Measurements from ENCODE around the gene TMEM135.
A peak's percentile ranks its signal among the peaks of the same experiment; 100 is the strongest.
"Not testable (repeated sequence)": the region's sequence is repeated elsewhere in the genome, so short reads cannot be mapped to it uniquely, and the experiment has no call there.

TMEM135 gene

GRCh38 chr11:87143641-87144040 is 105.9 kb downstream of the TMEM135 start:
- no peak for DNase-seq

DNA sequence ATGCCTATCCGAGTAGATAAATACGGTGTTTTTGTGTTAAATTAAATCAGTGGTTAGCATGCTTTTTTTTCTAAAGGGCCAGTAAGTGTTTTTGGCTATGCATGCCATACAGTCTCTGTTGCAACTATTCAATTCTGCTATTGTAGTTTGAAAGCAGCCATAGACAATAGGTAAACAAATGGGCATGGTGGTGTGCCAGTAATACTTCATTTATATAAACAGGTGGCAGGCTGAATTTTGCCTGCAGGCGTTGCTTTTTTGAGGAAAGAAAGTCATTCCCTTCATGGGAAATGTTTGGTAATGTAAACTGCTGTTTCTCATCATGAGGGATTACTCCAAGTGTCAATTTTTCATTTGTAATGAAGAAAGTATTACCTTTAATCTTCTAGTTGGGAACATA is 106.5 kb downstream of the TMEM135 start:
- DNase-seq = no peak

- no peak for DNase-seq
Observed at GRCh38 chr11:87148749-87149148, 111.0 kb downstream of the TMEM135 start.

- not testable (repeated sequence) for DNase-seq
Observed at GRCh38 chr11:87149782-87150181, 112.0 kb downstream of the TMEM135 start.

GRCh38 chr11:87150936-87151335 is 113.2 kb downstream of the TMEM135 start:
- DNase-seq = no peak

- no peak for DNase-seq
Observed at GRCh38 chr11:87154246-87154645, 116.5 kb downstream of the TMEM135 start.

DNA sequence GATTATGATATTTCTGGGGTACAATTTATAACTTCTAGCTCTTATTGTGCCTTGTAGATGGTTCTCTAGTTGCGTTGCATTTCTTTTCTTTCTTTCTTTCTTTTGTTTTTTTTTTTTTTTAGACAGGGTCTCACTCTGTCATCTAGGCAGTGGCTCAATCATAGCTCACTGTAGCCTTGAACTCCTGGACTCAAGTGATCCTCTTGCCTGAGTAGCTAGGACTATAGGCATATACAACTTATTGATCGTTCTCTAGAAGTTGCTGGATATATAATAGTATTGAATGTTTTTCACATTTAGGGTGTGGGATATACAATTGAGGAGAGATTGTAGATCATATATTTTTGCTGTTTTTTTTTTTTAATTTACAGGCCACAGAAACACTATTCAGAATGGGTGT is 119.2 kb downstream of the TMEM135 start:
- no peak for DNase-seq

DNA sequence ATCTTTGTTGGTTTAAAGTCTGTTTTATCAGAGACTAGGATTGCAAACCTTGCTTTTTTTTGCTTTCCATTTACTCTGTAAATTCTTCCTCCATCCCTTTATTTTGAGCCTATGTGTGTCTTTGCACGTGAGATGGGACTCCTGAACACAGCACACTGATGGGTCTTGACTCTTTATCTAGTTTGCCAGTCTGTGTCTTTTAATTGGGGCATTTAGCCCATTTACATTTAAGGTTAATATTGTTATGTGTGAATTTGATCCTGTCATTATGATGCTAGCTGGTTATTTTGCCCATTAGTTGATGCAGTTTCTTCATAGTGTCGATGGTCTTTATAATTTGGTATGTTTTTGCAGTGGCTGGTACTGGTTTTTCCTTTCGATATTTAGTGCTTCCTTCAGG is 131.3 kb downstream of the TMEM135 start:
- not testable (repeated sequence) for DNase-seq

GRCh38 chr11:87173185-87174039 is 135.7 kb downstream of the TMEM135 start:
- peak; percentile 28 for DNase-seq

GRCh38 chr11:87174870-87175269 is 137.1 kb downstream of the TMEM135 start:
- no peak for DNase-seq

- DNase-seq = no peak
Observed at GRCh38 chr11:87176044-87176443, 138.3 kb downstream of the TMEM135 start.

GRCh38 chr11:87179621-87180020 is 141.9 kb downstream of the TMEM135 start:
- DNase-seq = no peak

GRCh38 chr11:87180742-87181141 is 143.0 kb downstream of the TMEM135 start:
- DNase-seq = no peak

- no peak for DNase-seq
Observed at GRCh38 chr11:87181143-87181542, 143.4 kb downstream of the TMEM135 start.

DNA sequence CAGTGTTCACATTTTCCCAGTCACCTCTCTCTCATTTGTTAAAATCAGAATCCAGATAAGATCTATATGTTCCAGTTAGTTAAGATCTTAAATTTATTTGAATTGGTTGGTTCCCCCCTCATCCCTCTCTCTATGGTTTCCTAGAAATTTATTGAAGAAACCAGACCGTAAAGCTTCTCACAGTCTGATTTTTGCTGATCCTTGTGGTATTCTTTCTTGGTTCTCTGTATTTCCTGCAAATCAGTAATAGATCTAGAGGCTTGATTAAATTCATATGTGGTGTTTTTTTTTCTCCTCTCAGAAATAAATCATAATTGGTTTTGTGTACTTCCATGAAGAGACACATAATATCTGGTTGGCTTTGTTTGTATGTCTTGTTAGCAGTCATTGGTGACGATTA is 147.5 kb downstream of the TMEM135 start:
- DNase-seq = no peak

DNA sequence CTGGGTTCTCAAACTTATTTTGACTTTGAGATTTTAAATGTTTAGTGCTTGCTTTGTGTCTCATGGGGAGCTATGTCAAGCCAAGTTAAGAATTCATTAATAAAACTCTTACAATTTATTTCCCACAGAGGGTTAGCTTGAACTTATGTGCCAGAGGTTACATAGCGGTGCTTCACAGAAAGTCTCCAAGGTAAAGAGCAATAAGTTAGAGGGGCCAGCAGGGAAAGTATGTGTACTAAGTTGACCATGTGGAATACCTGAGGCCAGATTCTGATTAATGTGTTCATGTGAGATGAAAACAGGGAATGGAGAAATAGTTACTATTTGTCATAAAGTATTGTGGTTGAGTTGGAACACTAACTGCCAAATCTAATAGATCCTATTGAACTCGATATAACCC is 149.3 kb downstream of the TMEM135 start:
- no peak for DNase-seq

DNA sequence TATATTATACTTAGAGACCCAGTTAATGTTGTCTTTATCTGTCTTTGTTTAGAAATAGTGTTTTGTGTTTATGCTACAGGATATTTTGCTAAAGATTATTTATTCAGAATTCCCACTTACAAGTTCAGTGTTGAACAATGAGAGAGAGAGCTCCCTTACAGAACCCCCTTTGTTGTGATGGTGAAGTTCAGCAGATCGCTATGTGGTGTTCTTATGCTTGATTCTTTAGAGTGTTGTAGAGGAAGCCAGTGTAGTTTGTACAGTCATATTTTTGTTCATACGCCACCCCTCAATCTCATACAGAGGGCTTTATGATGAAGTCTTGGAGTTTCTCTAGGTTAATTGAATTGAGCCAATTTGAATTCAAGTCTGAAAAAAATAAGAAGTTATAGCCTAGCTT is 150.2 kb downstream of the TMEM135 start:
- DNase-seq = no peak

- DNase-seq = not testable (repeated sequence)
Observed at GRCh38 chr11:87188396-87188795, 150.7 kb downstream of the TMEM135 start.

DNA sequence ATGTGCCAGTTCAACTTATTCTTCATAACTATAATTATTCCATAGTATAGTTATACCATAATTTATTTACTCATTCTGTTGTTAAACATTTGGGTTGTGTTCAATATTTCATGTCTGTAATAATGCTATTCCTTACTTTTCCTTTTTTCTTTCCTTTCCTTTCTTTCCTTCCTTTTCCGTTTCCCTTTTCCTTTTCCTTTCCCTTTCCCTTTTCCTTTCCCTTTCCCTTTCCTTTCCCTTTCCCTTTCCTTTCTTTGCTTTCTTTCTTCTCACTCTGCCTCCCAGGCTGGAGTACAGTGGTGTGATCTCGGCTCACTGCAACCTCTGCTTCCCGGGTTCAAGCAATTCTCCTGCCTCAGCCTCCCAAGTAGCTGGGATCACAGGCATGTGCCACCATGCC is 151.2 kb downstream of the TMEM135 start:
- not testable (repeated sequence) for DNase-seq

DNA sequence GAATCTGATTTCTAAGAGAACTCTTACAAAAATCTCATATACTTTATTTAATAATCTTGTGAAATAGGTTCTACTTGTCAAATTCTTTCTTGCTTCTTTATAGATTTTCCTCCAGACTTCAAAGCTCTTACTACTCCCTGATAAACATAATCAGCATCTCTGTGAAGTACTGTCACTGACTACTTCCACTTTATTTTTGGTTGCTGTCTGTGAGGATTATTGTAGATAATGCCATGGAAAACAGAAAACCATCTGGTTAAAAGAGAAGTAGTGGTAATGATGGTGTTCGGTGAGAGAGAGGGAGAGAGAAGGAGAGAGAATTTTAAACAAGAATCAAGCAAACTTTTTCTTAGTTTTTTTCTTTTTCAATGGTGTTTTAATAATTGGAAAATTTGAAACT is 152.3 kb downstream of the TMEM135 start:
- DNase-seq = no peak

- DNase-seq = no peak
Observed at GRCh38 chr11:87193756-87194470, 156.2 kb downstream of the TMEM135 start.

DNA sequence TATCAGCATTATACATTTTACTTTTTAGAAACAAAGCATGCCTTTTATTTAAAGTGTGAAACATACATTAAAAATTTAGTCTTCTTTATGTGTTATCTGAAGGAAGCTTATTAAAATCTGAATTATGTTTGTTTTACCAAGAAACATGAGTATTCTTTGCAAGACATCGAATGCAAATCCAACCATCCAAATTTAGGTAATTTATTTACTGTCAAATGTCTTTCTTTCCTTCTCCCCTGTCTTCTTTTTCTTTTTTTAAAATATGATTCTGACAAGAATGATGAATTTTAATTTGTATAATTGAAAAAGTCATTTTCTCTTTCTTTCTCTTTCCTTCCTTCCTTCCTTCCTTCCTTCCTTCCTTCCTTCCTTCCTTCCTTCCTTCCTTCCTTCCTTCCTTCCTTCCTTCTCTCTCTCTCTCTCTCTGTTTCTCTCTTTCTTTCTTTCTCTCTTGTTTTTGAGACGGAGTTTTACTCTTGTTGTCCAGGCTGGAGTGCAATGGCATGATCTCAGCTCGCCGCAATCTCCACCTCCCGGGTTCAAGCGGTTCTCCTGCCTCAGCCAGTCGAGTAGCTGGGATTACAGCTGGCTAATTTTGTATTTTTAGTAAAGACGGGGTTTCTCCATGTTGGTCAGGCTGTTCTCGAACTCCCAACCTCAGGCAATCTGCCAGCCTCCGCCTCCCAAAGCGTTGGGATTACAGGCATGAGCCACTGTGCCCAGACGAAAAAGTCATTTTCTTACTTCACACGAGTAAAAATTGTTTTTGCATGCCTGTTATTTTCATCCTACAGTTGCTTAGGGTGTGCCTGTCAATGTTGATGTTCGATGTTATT is 157.5 kb downstream of the TMEM135 start:
- no peak for DNase-seq

DNA sequence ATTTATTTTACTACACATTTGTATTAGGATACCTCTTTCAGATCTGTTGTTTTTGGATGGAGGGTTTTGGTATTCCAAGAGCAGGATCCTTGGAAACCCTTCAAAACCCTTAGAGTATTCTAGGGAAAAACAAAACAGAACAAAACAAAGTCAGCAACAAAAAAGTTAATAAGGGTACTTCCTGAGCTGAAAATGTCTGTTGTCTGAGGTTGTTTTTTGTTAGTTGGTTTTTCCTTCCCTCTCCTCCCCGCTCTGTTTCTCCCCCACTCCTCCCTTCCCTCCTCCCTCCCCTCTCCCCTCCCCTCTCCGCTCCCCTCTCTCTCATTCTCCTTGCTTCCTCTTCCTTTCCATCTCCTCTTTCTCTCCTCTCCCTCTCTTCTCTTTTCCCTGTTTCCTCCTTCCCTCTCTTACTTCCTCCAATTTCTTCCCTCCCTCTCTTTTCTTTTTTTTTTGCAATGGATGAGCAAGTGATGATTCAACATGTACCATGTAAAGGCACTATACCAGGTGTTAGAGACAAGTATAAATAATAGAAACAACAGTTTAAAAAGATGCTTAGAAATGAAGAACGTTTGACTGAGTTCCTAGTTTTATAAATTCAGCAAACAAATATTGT is 160.6 kb downstream of the TMEM135 start:
- DNase-seq = no peak
